Hepatocyte (in vitro differentiated cells): ENCODE data around the gene MYRIP. TPM values are rescaled to one million over a fixed set of nuclear protein-coding genes. Genes with fewer than 3 reads are reported as not detected.

Experiments
- DNase-seq: peaks from one replicate; pipeline ENCODE4 v3.0.0-alpha.2; 2016; ENCODE audit warnings: low spot score
- H2AFZ ChIP-seq: fragments of 200-600 bp; sonication (generic); 2 replicates; pipeline ENCODE4 v1.6.0; 2016; ENCODE audit warnings: antibody characterized with exemption, mild to moderate bottlenecking
- H3K27ac ChIP-seq: fragments of 200-600 bp; sonication (generic); 2 replicates; pipeline ENCODE4 v1.5.1; 2016; ENCODE audit warnings: mild to moderate bottlenecking
- H3K27me3 ChIP-seq: fragments of 200-600 bp; sonication (generic); 2 replicates; pipeline ENCODE4 v1.6.1; 2016
- H3K36me3 ChIP-seq: fragments of 200-600 bp; sonication (generic); replicated peaks from 2 replicates; pipeline ENCODE4 v1.5.1; 2016; ENCODE audit warnings: low read depth; ENCODE audit not compliant: insufficient read depth
- H3K4me1 ChIP-seq: fragments of 200-600 bp; sonication (generic); 2 replicates; pipeline ENCODE4 v1.5.1; 2016; ENCODE audit warnings: mild to moderate bottlenecking, moderate library complexity; ENCODE audit not compliant: insufficient read depth
- H3K4me2 ChIP-seq: fragments of 200-600 bp; sonication (generic); 2 replicates; pipeline ENCODE4 v1.6.0; 2016
- H3K4me3 ChIP-seq: fragments of 200-600 bp; sonication (generic); 2 replicates; pipeline ENCODE4 v1.5.1; 2016; ENCODE audit warnings: mild to moderate bottlenecking
- H3K79me2 ChIP-seq: fragments of 200-600 bp; sonication (generic); 2 replicates; pipeline ENCODE4 v1.6.0; 2017; ENCODE audit warnings: mild to moderate bottlenecking
- H3K9me2 ChIP-seq: fragments of 200-600 bp; sonication (generic); replicated peaks from 2 replicates; pipeline ENCODE4 v1.6.0; 2017; ENCODE audit warnings: mild to moderate bottlenecking; ENCODE audit not compliant: insufficient read depth
- H3K9me3 ChIP-seq: fragments of 200-600 bp; sonication (generic); 2 replicates; pipeline ENCODE4 v1.5.1; 2016; ENCODE audit warnings: low read depth, mild to moderate bottlenecking
- H4K20me1 ChIP-seq: fragments of 200-600 bp; sonication (generic); 2 replicates; pipeline ENCODE4 v1.6.0; 2016; ENCODE audit warnings: mild to moderate bottlenecking; ENCODE audit not compliant: insufficient read depth, poor library complexity, severe bottlenecking
- CTCF ChIP-seq: fragments of 200-600 bp; sonication (generic); IDR thresholded peaks from 2 replicates; pipeline ENCODE4 v1.5.1; 2016; ENCODE audit warnings: antibody characterized with exemption, mild to moderate bottlenecking; ENCODE audit not compliant: poor library complexity
- EZH2 ChIP-seq: fragments of 200-600 bp; sonication (generic); IDR thresholded peaks from 2 replicates; pipeline ENCODE4 v1.6.1; 2016; ENCODE audit warnings: antibody characterized with exemption, mild to moderate bottlenecking, borderline replicate concordance
- EZH2phosphoT487 ChIP-seq: fragments of 200-600 bp; sonication (generic); IDR thresholded peaks from one replicate; pipeline ENCODE4 v1.6.1; 2018; ENCODE audit warnings: antibody characterized with exemption, mild to moderate bottlenecking, low read depth, moderate library complexity; ENCODE audit not compliant: unreplicated experiment, severe bottlenecking
- WGBS: methylation state at CpG from one replicate; pipeline ENCODE4 v1.1.6; 2016; ENCODE audit warnings: low lambda C conversion rate; ENCODE audit errors: missing lambda C conversion rate; 5-methylcytosine and 5-hydroxymethylcytosine counted together
- polyA plus RNA-seq: library from polyadenylated mRNA; unstranded; fragments of >200 nt; fragmentation: Nextera tagmentation; extraction: Ambion mirVana; gene quantifications from 2 replicates; pipeline ENCODE4 v1.2.1, GENCODE V29; 2016
- total RNA-seq: library from RNA; depleted of rRNA; stranded (reverse); fragments of >200 nt; gene quantifications from 2 replicates; pipeline ENCODE4 v1.2.3, GENCODE V29; 2014

Gene MYRIP
- total and polyA plus RNA-seq, 2 experiments from 2014 or later, result 0.57 TPM; not detected in 1

DNA sequence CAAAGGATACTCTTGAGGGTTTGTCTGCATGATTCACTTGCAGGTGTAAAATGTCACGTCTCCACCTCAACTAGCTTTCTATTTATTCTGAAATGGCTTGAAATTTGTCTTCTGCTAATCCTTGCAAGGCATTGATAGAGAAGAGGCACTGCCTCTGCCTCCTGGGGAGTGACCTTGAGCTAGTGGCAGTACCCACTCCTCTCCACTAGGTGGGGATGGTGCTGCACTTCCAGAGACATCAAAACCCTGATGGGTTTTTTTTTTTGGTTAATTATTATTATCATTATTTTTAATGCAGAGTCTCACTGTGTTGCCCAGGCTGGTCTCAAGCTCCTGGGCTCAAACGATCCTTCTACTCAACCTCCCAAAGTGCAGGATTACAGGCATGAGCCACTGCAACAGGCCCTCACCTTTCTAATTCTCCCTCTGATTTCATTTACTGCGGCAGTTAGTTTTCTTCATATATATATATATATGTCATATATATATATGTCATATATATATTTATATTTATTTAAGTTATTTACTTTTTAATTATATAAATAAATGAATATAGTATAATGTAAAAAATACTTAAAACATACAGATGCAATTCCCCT lies 382.5 kb downstream of the MYRIP start:
- Histone ChIP-seq H3K36me3 (no peaks in the 10 kb centered on the region), H2AFZ (no peak overlapping the region), H3K9me2 (no peaks in the 10 kb centered on the region), H3K27me3 (no peaks in the 10 kb centered on the region), H3K27ac (no peak overlapping the region), H4K20me1 (no peaks in the 10 kb centered on the region), H3K4me3 (no peak overlapping the region), H3K79me2 (no peaks in the 10 kb centered on the region), H3K4me1 (no peaks in the 10 kb centered on the region), H3K4me2 (no peak overlapping the region), H3K9me3 (no peaks in the 10 kb centered on the region)
- whole genome bisulfite sequencing, result 28% methylated on average over 3 of the region's 3 CpGs
- DNase-seq, result peak; percentile 77
- TF ChIP-seq CTCF (peak; percentile 86), EZH2phosphoT487 (no peak), EZH2 (no peak)

- WGBS, result 44% methylated on average over 3 of the region's 3 CpGs
- Histone ChIP-seq H4K20me1 (no peaks in the 10 kb centered on the region), H3K4me1 (no peaks in the 10 kb centered on the region), H3K27ac (no peak overlapping the region), H3K36me3 (no peaks in the 10 kb centered on the region), H3K27me3 (no peaks in the 10 kb centered on the region), H3K9me2 (no peaks in the 10 kb centered on the region), H3K79me2 (no peaks in the 10 kb centered on the region), H3K4me2 (no peak overlapping the region), H3K9me3 (no peaks in the 10 kb centered on the region), H3K4me3 (no peak overlapping the region), H2AFZ (no peak overlapping the region)
- no peak for DNase-seq
- no peak for TF ChIP-seq CTCF
Observed at GRCh38 chr3:40192628-40193027, 383.2 kb downstream of the MYRIP start.

DNA sequence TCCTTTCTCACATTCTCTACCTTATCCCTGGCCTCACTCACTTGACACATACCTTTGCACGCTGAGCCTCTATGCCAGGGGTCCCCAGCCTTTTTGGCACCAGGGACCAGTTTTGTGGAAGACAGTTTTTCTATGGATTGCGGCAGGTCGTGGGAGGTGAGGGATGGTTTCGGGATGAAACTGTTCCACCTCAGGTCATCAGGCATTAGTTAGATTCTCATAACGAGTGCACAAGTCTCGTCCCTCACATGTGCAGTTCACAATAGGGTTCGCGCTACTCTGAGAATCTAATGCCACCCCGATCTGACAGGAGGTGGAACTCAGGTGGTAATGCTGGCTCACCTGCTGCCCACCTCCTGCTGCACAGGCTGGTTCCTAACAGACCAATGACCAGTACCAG lies 387.6 kb downstream of the MYRIP start:
- H3K27me3 ChIP-seq, result no peaks in the 10 kb centered on the region
- no peak overlapping the region for H3K27ac ChIP-seq
- no peaks in the 10 kb centered on the region for H3K4me1 ChIP-seq
- WGBS, result 93% methylated on average over 9 of the region's 9 CpGs
- no peak overlapping the region for H3K4me3 ChIP-seq
- H2AFZ ChIP-seq, result no peak overlapping the region
- no peaks in the 10 kb centered on the region for H3K9me2 ChIP-seq
- no peaks in the 10 kb centered on the region for H4K20me1 ChIP-seq
- no peaks in the 10 kb centered on the region for H3K79me2 ChIP-seq
- TF ChIP-seq EZH2phosphoT487, result no peak
- TF ChIP-seq CTCF, result no peak
- no peak for TF ChIP-seq EZH2
- no peak overlapping the region for H3K4me2 ChIP-seq
- H3K36me3 ChIP-seq, result no peaks in the 10 kb centered on the region
- no peaks in the 10 kb centered on the region for H3K9me3 ChIP-seq
- DNase-seq, result no peak

DNA sequence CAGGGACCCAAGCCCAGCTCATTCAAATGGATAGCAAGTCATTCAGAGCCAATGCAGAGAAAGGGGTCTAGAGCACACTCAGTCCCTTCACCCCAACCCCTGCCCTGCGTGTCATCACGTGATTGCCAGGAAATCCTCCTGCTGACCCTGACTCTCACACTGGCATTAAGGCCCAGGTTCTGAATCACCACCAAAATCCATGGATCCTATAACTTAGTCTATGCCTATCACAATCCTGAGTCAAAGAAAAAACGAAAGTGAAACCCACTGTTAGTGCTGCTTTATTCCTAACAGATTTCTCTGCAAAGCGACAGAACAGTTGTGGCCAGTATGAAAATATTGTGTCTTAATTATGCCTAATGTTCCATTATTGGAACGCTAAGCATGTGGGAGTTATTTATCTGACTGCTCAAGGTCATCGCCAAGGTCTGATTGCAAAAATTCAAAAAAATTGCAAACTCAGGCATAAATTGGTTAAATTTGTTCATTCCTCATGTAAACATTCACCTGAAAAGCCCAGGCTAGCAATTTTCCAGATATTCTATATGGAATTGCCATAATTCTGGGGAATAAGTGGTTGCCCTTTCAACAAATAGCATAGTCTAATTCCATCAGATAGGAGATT lies 391.4 kb downstream of the MYRIP start:
- 94% methylated on average over 6 of the region's 6 CpGs for WGBS
- DNase-seq, result no peak
- no peak overlapping the region for H2AFZ ChIP-seq

More for the DNA sequence above, 391.4 kb downstream of the MYRIP start:
- Histone ChIP-seq H3K4me1 (no peaks in the 10 kb centered on the region), H3K79me2 (no peaks in the 10 kb centered on the region), H3K9me3 (no peaks in the 10 kb centered on the region), H3K36me3 (no peaks in the 10 kb centered on the region), H3K27ac (no peak overlapping the region), H3K4me2 (no peak overlapping the region), H3K9me2 (no peaks in the 10 kb centered on the region), H3K4me3 (no peak overlapping the region), H3K27me3 (no peaks in the 10 kb centered on the region), H4K20me1 (no peaks in the 10 kb centered on the region)
- TF ChIP-seq CTCF (no peak), EZH2 (no peak), EZH2phosphoT487 (no peak)
